GM10266 (cell line): Measurements from ENCODE around the gene ARID3C.

ENCODE experiments used
- DNase-seq: peaks from one replicate; pipeline ENCODE4 v3.0.0; 2012; ENCODE audit errors: extremely low spot score
- TF ChIP-seq, protein P1 (sequence below): IDR thresholded peaks from 2 replicates; pipeline ENCODE4 v1.5.1; 2012; ENCODE audit warnings: mild to moderate bottlenecking, low read depth; ENCODE audit not compliant: control insufficient read depth, insufficient read depth; ENCODE audit errors: missing control alignments

ARID3C gene

DNA sequence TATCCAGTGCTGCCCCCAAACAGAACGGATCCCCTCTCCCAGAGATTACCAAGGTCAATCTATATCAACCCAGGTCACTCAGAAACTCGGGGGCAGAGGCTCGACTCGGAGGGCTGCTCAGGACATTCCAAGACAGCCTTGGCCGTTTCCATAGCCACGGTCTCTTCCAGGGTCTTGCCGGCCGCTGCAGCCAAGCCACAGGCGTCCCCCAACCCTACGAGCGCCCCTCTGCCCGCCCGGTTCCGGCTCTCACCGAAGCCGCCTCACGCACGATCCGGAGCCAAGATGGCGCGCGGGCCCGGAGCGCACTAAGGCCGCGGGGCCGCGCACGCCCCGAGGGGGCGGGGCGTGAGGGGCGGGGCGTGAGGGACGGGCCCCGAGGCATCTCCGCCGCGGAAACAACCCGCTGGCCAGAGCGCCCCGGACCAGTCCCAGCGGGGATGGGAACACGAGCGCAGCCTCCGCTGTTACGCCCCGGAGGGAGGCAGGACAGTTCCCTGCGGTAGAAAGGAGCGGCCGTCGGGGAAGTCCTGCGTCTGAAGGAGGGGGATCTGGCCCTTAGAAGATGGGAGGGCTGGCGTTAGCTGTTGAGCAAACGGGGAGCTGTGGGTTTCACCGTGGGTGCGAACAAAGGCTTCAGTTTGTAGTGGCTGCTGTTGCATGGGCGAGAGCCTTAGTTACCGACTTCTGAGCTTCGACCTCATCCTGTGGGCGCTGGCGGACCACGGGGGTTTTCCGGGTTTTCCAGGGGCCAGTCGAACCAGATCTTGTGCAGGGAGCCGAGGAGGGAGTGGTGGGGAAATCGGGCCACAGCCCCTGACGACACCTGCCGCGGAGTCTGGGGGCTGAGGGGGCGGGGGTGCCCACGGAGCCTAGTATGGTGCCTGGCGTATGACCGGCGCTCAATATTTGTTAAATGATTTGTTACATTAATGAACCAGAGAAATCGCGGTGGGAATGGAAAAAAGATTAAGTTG is 16.8 kb downstream of the ARID3C start, which contains the start of gene RPP25L:
Gene RPP25L, minus strand, starts transcription at position 287 of the 977 bp plus-strand sequence. CDS start 801 bp downstream, outside the sequence.
- DNase-seq = peak; percentile 95
- TF ChIP-seq, protein P1, sequence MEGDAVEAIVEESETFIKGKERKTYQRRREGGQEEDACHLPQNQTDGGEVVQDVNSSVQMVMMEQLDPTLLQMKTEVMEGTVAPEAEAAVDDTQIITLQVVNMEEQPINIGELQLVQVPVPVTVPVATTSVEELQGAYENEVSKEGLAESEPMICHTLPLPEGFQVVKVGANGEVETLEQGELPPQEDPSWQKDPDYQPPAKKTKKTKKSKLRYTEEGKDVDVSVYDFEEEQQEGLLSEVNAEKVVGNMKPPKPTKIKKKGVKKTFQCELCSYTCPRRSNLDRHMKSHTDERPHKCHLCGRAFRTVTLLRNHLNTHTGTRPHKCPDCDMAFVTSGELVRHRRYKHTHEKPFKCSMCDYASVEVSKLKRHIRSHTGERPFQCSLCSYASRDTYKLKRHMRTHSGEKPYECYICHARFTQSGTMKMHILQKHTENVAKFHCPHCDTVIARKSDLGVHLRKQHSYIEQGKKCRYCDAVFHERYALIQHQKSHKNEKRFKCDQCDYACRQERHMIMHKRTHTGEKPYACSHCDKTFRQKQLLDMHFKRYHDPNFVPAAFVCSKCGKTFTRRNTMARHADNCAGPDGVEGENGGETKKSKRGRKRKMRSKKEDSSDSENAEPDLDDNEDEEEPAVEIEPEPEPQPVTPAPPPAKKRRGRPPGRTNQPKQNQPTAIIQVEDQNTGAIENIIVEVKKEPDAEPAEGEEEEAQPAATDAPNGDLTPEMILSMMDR = no peak

GRCh38 chr9:34611251-34611810 is 17.5 kb downstream of the ARID3C start:
- TF ChIP-seq, protein P1 = no peak
- DNase-seq = no peak

GRCh38 chr9:34610434-34611206 is 18.2 kb downstream of the ARID3C start:
- no peak for DNase-seq
- TF ChIP-seq, protein P1 = no peak

GRCh38 chr9:34607331-34607730 is 21.5 kb downstream of the ARID3C start:
- TF ChIP-seq, protein P1 = no peak
- no peak for DNase-seq

GRCh38 chr9:34606905-34607304 is 22.0 kb downstream of the ARID3C start:
- TF ChIP-seq, protein P1 = no peak
- no peak for DNase-seq

- no peak for DNase-seq
- TF ChIP-seq, protein P1 = no peak
Observed at GRCh38 chr9:34606190-34606589, 22.7 kb downstream of the ARID3C start.
